Activated CD4-positive, alpha-beta T cell treated with anti-CD3 and anti-CD28 coated beads for 48 hours (primary cell): ENCODE measurements around the gene RPS6KA3.
"Not testable (repeated sequence)": the region's sequence is repeated elsewhere in the genome, so short reads cannot be mapped to it uniquely, and the experiment has no call there.

ENCODE experiments used
- DNase-seq: peaks from one replicate; pipeline ENCODE4 v3.0.0-alpha.2; 2020

Gene RPS6KA3

DNA sequence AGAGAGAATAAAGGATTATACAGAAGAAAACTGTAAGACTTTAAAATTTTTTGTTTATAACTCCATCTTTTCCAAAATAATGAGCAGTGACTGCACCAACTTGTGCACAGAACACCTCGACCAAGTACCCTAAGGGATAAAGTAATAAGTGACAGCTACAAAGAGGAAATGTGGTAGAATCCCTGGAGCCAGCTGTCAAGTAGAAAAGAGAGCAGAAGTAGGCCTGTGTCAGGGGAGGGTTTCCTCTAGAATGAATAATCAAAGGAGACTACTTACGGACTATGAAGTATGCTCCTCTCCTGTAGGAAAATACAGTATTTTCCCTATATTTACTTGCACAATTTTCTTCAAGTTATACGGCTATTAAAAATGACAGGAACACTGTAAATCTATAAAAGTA lies 126.3 kb downstream of the RPS6KA3 start:
- no peak for DNase-seq

DNA sequence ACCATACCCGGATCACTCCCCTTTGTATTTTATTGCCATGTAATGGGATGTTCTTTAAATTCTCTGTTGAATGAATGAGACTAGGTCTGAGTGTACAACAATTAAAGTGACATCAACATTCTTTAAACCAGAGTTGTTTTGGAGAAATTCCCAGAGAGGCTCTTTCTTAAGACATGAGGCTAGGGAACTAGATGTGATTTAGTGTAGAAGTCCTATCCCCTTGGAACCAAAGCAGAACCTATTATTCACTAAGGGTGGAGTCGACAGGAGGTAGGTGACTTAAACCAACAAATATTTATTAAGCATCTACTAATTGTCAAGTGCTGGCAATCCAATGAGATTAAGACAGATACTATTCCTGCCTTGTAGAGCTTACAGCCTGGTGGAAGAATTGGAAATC lies 126.7 kb downstream of the RPS6KA3 start:
- DNase-seq, result no peak

DNA sequence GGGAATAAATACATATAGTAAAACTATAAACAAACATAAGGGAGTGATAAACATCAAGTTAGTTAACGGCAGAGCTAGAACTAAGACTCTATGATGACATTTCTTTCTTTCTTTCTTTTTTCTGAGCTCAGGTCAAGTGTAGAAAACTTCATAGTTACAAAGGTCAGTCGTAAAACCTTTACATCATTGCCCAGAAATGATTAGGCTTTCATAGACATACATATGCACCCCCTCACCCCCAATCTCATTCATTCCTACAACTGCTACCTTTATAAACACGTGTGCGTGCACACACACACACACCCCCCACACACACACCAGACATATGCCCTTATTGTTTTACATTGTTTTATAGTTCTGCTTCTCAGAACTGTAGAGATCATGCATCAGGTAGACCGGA lies 130.8 kb downstream of the RPS6KA3 start:
- DNase-seq, result no peak

DNA sequence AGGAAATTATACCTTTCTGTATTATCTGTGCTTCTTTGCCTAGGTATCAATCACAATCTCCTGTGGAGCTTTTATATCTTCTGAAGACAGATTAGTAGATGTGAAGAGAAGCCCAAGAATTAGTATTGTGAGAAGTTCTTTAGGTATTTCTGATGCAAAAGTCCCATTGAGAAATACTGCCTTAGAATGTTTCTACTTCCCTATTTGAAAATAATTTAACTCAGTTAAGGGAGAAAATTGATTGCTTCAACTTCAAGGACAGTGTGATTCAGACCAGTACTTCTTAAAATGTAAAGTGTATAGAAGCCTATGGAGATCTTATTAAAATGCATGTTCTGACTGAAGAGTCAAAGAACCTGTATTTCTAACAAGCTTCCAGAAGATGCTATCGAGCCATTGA lies 134.0 kb downstream of the RPS6KA3 start:
- DNase-seq, result no peak

- no peak for DNase-seq
Observed at GRCh38 chrX:20130357-20130756, 136.4 kb downstream of the RPS6KA3 start.

DNA sequence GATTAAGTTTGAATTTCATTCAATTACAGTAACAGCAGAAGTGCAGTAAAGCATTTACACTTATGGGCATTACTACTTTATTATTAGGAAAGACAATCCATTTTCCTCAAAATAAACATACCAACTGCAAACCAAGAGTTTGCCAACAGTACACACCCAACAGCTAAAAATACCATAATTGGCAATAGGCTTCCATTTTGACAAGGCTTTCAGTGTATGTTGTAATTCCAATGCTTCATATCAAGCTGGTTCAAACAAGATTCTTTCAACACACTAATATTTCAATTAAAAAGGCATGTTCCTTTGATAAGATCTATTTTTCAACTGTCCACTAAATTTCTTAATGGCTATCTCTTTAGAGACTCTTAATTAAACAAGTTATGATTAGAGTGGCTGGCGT lies 137.2 kb downstream of the RPS6KA3 start:
- DNase-seq, result no peak

GRCh38 chrX:20128670-20129069 lies 138.0 kb downstream of the RPS6KA3 start:
- DNase-seq, result no peak

- not testable (repeated sequence) for DNase-seq
Observed at GRCh38 chrX:20127440-20127839, 139.3 kb downstream of the RPS6KA3 start.

DNA sequence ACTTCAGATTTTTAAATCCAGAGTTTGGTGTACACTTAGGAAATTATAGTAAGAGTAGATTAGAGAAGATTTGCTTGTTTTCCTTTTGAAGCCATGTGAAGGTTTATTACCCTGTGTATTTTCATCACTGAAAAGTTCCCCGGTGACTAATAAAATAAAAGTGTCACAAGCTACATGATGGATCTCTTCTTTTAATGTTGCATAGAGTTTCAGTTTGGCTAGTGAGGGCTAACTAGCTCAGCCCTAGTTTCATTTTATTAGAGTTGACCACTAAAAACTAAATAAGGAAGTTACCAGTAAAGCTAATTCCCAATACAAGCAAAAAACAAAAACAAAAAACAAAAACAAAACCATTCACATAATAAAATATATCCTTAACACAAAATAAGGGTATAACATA lies 139.9 kb downstream of the RPS6KA3 start:
- DNase-seq, result not testable (repeated sequence)

DNA sequence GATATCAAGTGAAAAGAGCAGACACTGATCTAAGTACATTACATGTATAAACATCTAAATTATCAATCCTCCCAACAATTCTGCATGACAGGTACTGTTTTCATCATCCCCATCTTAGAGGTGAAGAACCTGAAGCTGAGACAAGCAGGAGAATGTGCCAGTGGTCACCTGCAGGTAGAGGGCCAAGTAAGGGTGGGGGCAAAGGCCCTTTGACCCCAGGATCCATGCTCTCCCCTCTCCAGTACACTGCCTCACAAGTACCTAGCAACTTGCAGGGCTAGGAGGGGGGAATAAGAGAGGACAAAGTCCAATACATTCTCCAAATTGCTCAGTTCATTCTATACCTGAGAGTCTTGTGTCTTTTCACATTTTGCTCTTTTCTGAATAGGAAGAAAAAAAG lies 141.7 kb downstream of the RPS6KA3 start:
- no peak for DNase-seq

DNA sequence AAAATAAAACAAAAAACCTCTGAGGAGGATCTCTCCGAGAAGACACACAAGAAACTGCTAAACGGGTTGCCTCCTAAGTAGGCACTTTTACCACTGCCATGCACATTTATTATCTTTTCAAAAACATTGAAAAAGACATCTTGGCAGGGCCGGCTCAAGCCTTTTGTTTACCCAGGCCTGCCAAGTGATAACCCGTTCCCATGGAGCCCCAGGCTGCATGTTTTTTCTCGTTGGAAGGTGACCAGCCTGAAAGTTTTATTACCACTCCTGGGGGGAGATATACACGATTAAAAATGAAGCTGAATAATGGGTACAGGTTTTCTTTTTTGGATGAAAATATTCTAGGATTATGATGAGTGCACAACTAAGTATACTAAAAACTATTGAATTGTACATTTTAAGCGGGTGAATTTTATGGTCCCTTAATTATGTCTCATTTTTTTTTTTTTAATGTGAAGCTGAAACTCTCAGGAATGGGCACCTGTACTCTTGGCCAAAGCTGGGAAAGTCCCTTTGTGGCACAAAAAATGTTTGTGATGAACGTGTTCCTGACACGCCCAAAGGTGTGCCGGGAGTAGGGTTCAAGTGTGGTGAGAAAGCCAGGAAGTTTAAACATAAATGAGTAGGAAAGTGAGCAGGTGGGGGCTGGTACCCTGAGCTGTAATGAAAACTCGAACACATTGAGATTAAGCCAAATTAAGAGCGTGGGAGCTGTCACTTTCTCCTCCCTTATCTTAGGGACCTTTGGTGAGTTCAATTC lies 148.5 kb downstream of the RPS6KA3 start:
- DNase-seq, result no peak

- no peak for DNase-seq
Observed at GRCh38 chrX:20116577-20117240, 150.0 kb downstream of the RPS6KA3 start, which contains the start of gene MAP7D2. Gene MAP7D2, minus strand, starts transcription at chrX:20116907. Its CDS starts 28 bp downstream, at chrX:20116879.

GRCh38 chrX:20116087-20116576 lies 150.6 kb downstream of the RPS6KA3 start:
- no peak for DNase-seq

GRCh38 chrX:20112022-20112774 lies 154.5 kb downstream of the RPS6KA3 start:
- DNase-seq, result no peak

GRCh38 chrX:20111271-20111670 lies 155.4 kb downstream of the RPS6KA3 start:
- no peak for DNase-seq

DNA sequence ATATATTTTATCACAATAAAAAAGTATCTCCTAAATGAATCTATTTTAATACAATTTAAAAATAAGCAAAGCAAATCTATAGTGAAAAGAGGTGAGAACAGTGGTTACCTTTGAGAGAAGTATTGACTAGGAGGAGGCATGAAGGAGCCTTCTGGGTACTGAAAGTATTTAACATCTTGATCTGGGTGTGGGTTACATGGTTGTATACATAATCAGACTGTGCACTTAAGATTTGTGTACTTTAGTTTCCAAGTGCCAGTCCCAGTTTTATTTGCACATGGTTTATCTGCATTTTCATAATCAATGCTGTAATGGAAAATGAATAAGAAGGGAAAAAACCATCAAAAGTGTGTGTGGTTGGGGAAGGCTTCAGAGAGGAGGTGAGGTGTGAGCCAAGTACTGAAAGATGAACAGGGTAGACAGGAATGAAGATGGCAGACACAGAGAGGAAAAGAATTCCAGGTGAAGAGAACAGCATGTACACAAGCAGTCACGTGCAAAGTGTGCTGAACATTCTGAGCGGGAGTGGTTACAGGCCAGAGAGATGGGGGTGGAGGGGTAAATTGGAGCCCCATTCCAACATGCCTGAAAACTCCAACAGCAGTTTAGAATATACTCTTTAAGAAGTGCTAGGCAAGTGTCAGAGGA lies 164.7 kb downstream of the RPS6KA3 start:
- no peak for DNase-seq
